ENCODE measurements around the gene KATNAL1.

KATNAL1 gene

GRCh38 chr13:30319655-30320054 is 12.3 kb upstream of the KATNAL1 start:
- TF ChIP-seq, protein P1, sequence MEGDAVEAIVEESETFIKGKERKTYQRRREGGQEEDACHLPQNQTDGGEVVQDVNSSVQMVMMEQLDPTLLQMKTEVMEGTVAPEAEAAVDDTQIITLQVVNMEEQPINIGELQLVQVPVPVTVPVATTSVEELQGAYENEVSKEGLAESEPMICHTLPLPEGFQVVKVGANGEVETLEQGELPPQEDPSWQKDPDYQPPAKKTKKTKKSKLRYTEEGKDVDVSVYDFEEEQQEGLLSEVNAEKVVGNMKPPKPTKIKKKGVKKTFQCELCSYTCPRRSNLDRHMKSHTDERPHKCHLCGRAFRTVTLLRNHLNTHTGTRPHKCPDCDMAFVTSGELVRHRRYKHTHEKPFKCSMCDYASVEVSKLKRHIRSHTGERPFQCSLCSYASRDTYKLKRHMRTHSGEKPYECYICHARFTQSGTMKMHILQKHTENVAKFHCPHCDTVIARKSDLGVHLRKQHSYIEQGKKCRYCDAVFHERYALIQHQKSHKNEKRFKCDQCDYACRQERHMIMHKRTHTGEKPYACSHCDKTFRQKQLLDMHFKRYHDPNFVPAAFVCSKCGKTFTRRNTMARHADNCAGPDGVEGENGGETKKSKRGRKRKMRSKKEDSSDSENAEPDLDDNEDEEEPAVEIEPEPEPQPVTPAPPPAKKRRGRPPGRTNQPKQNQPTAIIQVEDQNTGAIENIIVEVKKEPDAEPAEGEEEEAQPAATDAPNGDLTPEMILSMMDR (conservative IDR thresholded peaks at IDR 0.05; ENCODE audit: low read depth, low read length), result no peak
- H3K4me3 ChIP-seq (ENCODE audit: low read length), result no peak overlapping the region
- DNase-seq (ENCODE audit: low read depth), result no peak

DNA sequence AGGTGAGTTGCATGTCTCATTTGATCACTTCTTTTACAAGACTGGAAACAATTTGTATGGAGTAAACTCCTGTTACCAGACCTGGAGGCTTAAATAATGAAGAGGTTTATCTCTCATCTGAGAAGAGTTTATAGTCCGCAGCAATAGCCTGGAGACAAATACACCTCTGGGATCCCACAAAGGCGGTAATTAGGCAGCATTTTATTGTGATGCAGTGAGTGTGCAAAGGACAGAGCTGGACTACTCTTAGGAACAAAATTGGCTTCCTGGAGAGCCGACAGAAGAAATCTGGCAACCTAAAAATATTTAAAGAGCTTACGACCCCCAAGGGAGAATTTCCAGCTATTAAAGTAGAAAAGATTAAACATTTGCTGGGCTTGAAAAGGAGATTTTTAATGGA is 11.8 kb upstream of the KATNAL1 start:
- TF ChIP-seq, protein P1 (conservative IDR thresholded peaks at IDR 0.05; ENCODE audit: low read depth, low read length), result no peak
- H3K4me3 ChIP-seq (ENCODE audit: low read length), result no peak overlapping the region
- DNase-seq (ENCODE audit: low read depth), result no peak

- TF ChIP-seq, protein P1 (conservative IDR thresholded peaks at IDR 0.05; ENCODE audit: low read depth, low read length), result no peak
- H3K4me3 ChIP-seq (ENCODE audit: low read length), result no peak overlapping the region
- DNase-seq (ENCODE audit: low read depth), result no peak
Observed at GRCh38 chr13:30318026-30318425, 10.7 kb upstream of the KATNAL1 start.

GRCh38 chr13:30314562-30314961 is 7.2 kb upstream of the KATNAL1 start:
- TF ChIP-seq, protein P1 (conservative IDR thresholded peaks at IDR 0.05; ENCODE audit: low read depth, low read length), result no peak
- DNase-seq (ENCODE audit: low read depth), result no peak
- no peak overlapping the region for H3K4me3 ChIP-seq (ENCODE audit: low read length)

- H3K4me3 ChIP-seq (ENCODE audit: low read length), result no peak overlapping the region
- TF ChIP-seq, protein P1 (conservative IDR thresholded peaks at IDR 0.05; ENCODE audit: low read depth, low read length), result no peak
- DNase-seq (ENCODE audit: low read depth), result no peak
Observed at GRCh38 chr13:30314069-30314468, 6.7 kb upstream of the KATNAL1 start.

GRCh38 chr13:30313311-30313710 is 6.0 kb upstream of the KATNAL1 start:
- TF ChIP-seq, protein P1 (conservative IDR thresholded peaks at IDR 0.05; ENCODE audit: low read depth, low read length), result no peak
- H3K4me3 ChIP-seq (ENCODE audit: low read length), result no peak overlapping the region
- no peak for DNase-seq (ENCODE audit: low read depth)

DNA sequence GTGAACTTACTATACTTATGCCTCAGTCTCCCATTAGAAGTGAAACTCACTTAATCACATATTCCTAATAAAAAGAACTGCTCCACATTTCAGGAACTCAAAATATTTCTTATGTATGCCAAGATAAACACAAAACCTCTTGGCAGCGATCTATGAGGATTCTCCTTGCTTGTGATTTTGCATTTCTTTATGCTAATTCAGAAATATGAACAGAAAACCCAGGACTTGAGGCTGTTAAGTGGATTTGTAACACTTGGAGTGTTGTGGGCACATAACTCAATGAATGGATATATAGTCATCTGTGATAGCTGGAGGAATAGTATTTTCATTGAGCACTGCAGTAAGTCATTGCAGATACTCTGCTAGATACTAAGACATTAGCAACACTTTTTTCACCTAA is 5.6 kb upstream of the KATNAL1 start:
- TF ChIP-seq, protein P1 (conservative IDR thresholded peaks at IDR 0.05; ENCODE audit: low read depth, low read length), result no peak
- DNase-seq (ENCODE audit: low read depth), result no peak
- no peak overlapping the region for H3K4me3 ChIP-seq (ENCODE audit: low read length)
